Right renal pelvis (tissue), 4 donors: ENCODE measurements around the gene GMPS. TPM values are rescaled to one million over a fixed set of nuclear protein-coding genes. Genes with fewer than 3 reads are reported as not detected.
"Not testable (repeated sequence)": the region's sequence is repeated elsewhere in the genome, so short reads cannot be mapped to it uniquely, and the experiment has no call there.

Experiments
- DNase-seq, 4 donors: peaks; one replicate each; pipeline ENCODE4 v3.0.0-alpha.2; 2013; ENCODE audit warnings: low read depth in 4 of 4, low spot score in 3 of 4, missing footprints in 1 of 4
- polyA plus RNA-seq, 4 donors: library from polyadenylated mRNA; unstranded; fragments of 120-200 nt; gene quantifications; one replicate each; pipeline ENCODE4 v1.2.1, GENCODE V29; 2013; ENCODE audit not compliant: insufficient read length in 4 of 4

The GMPS gene
- polyA plus RNA-seq, 4 donors, result 63.7 to 77.8 (median 72.9) TPM

- DNase-seq, result no peak
Observed at GRCh38 chr3:155919728-155920127, 49.3 kb downstream of the GMPS start.

GRCh38 chr3:155921486-155921885 is 51.0 kb downstream of the GMPS start:
- DNase-seq, result no peak

- DNase-seq, result no peak
Observed at GRCh38 chr3:155934230-155934629, 63.8 kb downstream of the GMPS start.

GRCh38 chr3:155938409-155938808 is 68.0 kb downstream of the GMPS start:
- no peak for DNase-seq

- no peak for DNase-seq
Observed at GRCh38 chr3:155941354-155941753, 70.9 kb downstream of the GMPS start.

- no peak for DNase-seq
Observed at GRCh38 chr3:155944081-155944480, 73.6 kb downstream of the GMPS start.

- no peak for DNase-seq
Observed at GRCh38 chr3:155946178-155946577, 75.7 kb downstream of the GMPS start.

GRCh38 chr3:155948476-155948875 is 78.0 kb downstream of the GMPS start:
- DNase-seq, result no peak

- DNase-seq, result no peak
Observed at GRCh38 chr3:155949453-155950217, 79.2 kb downstream of the GMPS start.

- DNase-seq, result no peak
Observed at GRCh38 chr3:155956508-155957411, 86.3 kb downstream of the GMPS start.

GRCh38 chr3:155957412-155957880 is 87.0 kb downstream of the GMPS start:
- DNase-seq, result no peak

GRCh38 chr3:155958676-155959075 is 88.2 kb downstream of the GMPS start:
- no peak for DNase-seq

- DNase-seq, result no peak
Observed at GRCh38 chr3:155960060-155960459, 89.6 kb downstream of the GMPS start.

- DNase-seq, result not testable (repeated sequence)
Observed at GRCh38 chr3:155961044-155961443, 90.6 kb downstream of the GMPS start.

GRCh38 chr3:155963570-155963969 is 93.1 kb downstream of the GMPS start:
- DNase-seq, result no peak

GRCh38 chr3:155970398-155970797 is 99.9 kb downstream of the GMPS start:
- DNase-seq, result no peak

GRCh38 chr3:155972885-155973584 is 102.6 kb downstream of the GMPS start:
- DNase-seq, result no peak

GRCh38 chr3:155978324-155978723 is 107.9 kb downstream of the GMPS start:
- DNase-seq, result no peak

GRCh38 chr3:155979746-155980145 is 109.3 kb downstream of the GMPS start:
- DNase-seq, result no peak

GRCh38 chr3:155981669-155982068 is 111.2 kb downstream of the GMPS start:
- DNase-seq, result no peak
